Osteocyte (in vitro differentiated cells): ENCODE data around the gene PRDM9. TPM values are rescaled to one million over a fixed set of nuclear protein-coding genes. Genes with fewer than 3 reads are reported as not detected.

Source experiments
- DNase-seq: peaks from one replicate; pipeline ENCODE4 v3.0.0; 2021; ENCODE audit warnings: mixed read lengths; ENCODE audit not compliant: unreplicated experiment; ENCODE audit errors: extremely low spot score
- H3K27ac Mint-ChIP-seq: one replicate; pipeline ENCODE4 v1.8.0; 2021; ENCODE audit warnings: mild to moderate bottlenecking, mixed read lengths; ENCODE audit not compliant: unreplicated experiment
- H3K27me3 Mint-ChIP-seq: one replicate; pipeline ENCODE4 v1.8.0; 2021; ENCODE audit warnings: mixed read lengths; ENCODE audit not compliant: unreplicated experiment
- H3K36me3 Mint-ChIP-seq: one replicate; pipeline ENCODE4 v1.8.0; 2021; ENCODE audit warnings: mixed read lengths; ENCODE audit not compliant: unreplicated experiment
- H3K4me1 Mint-ChIP-seq: one replicate; pipeline ENCODE4 v1.8.0; 2021; ENCODE audit warnings: mixed read lengths; ENCODE audit not compliant: unreplicated experiment
- H3K4me3 Mint-ChIP-seq: one replicate; pipeline ENCODE4 v1.8.0; 2021; ENCODE audit warnings: mild to moderate bottlenecking, moderate library complexity, mixed read lengths; ENCODE audit not compliant: unreplicated experiment
- H3K9me3 Mint-ChIP-seq: one replicate; pipeline ENCODE4 v1.8.0; 2021; ENCODE audit warnings: mixed read lengths; ENCODE audit not compliant: unreplicated experiment
- CTCF ChIP-seq: fragments of 200-600 bp; sonication (generic); IDR thresholded peaks from 2 replicates; pipeline ENCODE4 v1.5.0; 2021; ENCODE audit warnings: antibody characterized with exemption, mild to moderate bottlenecking, moderate library complexity
- total RNA-seq: library from RNA; stranded (reverse); gene quantifications from 2 replicates; pipeline ENCODE4 v1.2.1, GENCODE V29; 2021

Gene PRDM9
- total RNA-seq, 1 donor from 2014 or later = not detected

GRCh38 chr5:23468658-23469057 lies 38.8 kb upstream of the PRDM9 start:
- Mint-ChIP-seq H3K9me3 (peaks cover 6% of the 10 kb centered on the region), H3K36me3 (no peaks in the 10 kb centered on the region), H3K27me3 (no peaks in the 10 kb centered on the region), H3K27ac (no peak overlapping the region), H3K4me3 (no peak overlapping the region), H3K4me1 (peaks cover 3% of the 10 kb centered on the region)
- TF ChIP-seq CTCF = no peak
- DNase-seq = no peak

DNA sequence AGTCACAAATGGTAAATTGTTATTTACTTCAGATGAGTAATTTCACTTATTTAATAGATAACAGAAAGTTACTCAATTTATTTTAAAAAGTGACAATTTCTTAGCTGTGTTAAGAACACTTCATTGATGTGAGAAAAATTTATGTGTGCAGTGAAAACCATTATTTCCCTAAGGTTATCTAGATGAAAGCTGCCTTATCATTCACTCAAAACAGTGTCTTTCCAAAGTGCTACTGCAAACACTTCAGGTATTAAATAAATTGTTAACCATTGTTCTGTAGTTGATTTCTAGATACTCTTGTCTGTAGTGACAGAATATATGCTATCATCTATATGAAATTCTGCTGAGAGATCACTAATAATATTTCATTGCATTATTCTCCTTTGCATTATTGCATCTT lies 33.5 kb upstream of the PRDM9 start:
- H3K27me3 Mint-ChIP-seq = no peaks in the 10 kb centered on the region
- DNase-seq = no peak
- H3K4me1 Mint-ChIP-seq = no peaks in the 10 kb centered on the region
- H3K9me3 Mint-ChIP-seq = peaks cover under 1% of the 10 kb centered on the region
- no peak overlapping the region for H3K4me3 Mint-ChIP-seq
- no peak for TF ChIP-seq CTCF
- H3K36me3 Mint-ChIP-seq = no peaks in the 10 kb centered on the region
- no peak overlapping the region for H3K27ac Mint-ChIP-seq

DNA sequence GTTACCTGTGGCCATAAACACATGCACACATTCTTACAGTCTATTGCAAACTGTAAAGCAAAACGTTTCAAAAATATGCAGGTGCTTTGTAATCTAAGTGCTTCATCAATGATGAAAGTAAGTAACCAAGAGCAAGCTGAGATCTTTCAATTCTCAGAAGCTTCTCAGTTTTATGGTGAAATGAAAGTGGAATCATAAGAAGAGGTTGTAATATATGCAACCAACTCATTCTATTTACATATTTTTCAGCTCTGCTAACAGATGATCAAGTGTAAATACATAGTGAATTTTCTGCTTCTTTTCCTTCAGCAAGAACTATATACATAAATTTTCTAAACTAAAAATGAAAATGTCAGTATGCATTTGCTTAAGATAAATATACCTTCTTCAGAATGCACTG lies 33.1 kb upstream of the PRDM9 start:
- Mint-ChIP-seq H3K36me3 (no peaks in the 10 kb centered on the region), H3K27ac (no peak overlapping the region), H3K4me3 (no peak overlapping the region), H3K9me3 (no peaks in the 10 kb centered on the region), H3K4me1 (no peaks in the 10 kb centered on the region), H3K27me3 (no peaks in the 10 kb centered on the region)
- TF ChIP-seq CTCF = no peak
- no peak for DNase-seq

- Mint-ChIP-seq H3K4me1 (no peaks in the 10 kb centered on the region), H3K27me3 (peaks cover 2% of the 10 kb centered on the region), H3K4me3 (no peak overlapping the region), H3K27ac (no peak overlapping the region), H3K36me3 (no peaks in the 10 kb centered on the region), H3K9me3 (no peaks in the 10 kb centered on the region)
- TF ChIP-seq CTCF = no peak
- DNase-seq = no peak
Measured at GRCh38 chr5:23476580-23476979, 30.8 kb upstream of the PRDM9 start.

DNA sequence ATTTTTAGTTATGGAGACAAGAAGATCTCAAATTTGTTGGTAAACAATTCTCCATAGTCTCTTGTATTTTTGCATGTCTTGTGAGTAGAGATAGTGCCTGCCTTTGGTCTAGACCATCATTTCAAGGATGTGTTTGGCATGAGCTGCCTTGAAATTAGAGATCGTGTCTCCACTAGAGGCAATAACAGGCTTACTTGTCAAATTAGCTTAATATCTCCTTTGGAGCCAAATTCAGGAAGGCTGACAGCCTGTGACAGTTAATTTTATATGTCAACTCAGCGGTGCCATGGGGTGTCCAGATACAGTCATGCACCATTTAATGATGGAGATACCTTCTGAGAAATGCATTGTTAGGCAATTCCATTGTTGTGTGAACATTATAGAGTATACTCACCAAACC lies 24.8 kb upstream of the PRDM9 start:
- Mint-ChIP-seq H3K4me3 (no peak overlapping the region), H3K36me3 (no peaks in the 10 kb centered on the region), H3K27ac (no peak overlapping the region), H3K27me3 (peaks cover 2% of the 10 kb centered on the region), H3K9me3 (peaks cover 5% of the 10 kb centered on the region), H3K4me1 (no peaks in the 10 kb centered on the region)
- TF ChIP-seq CTCF = no peak
- no peak for DNase-seq
